AG04449 (cell line): ENCODE results near the gene PLA2R1.

ENCODE experiments used
- CTCF ChIA-PET: fragments of 350-600 bp; formaldehyde crosslinking; extraction: SDS; loops from one replicate; lab custom pipeline; 2021; ENCODE audit warnings: antibody characterized with exemption; lab: Yijun Ruan, JAX
- POLR2A ChIA-PET: fragments of 400-600, 350-600 bp; formaldehyde crosslinking; extraction: SDS; loops from one replicate; lab custom pipeline; 2020; ENCODE audit warnings: antibody characterized with exemption, inconsistent platforms; lab: Yijun Ruan, JAX
- DNase-seq: peaks from one replicate; pipeline ENCODE4 v3.0.0-alpha.2; 2010; ENCODE audit warnings: low read depth, low spot score
- H3K4me3 ChIP-seq: 2 replicates; pipeline ENCODE4 v1.5.1; 2011; ENCODE audit warnings: low read depth, mild to moderate bottlenecking, control low read depth, low read length
- TF ChIP-seq, protein P1 (sequence below): IDR thresholded peaks from one replicate; pipeline ENCODE4 v1.5.1; 2011; ENCODE audit warnings: mild to moderate bottlenecking, moderate library complexity, low read length, control low read depth, inconsistent platforms; ENCODE audit not compliant: insufficient read depth; ENCODE audit errors: missing control alignments

The PLA2R1 gene

DNA sequence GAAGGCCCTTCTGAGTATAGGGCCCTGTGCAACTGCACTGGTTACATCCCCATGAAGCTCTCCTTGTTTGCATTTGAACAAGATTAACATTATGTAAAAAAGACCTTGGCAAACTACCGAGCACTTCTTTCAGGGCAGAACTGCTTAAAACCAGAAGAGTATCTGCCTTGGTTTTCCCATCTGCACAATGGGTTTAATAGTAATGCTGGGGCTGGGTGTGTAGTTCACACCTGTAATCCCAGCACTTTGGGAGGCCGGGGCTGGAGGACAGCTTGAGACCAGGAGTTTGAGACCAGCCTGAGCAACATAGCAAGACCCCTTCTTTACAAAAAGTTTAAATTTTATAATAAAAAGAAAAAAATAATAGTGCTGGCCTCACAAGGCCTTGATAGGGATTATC is 8.5 kb downstream of the PLA2R1 start:
- POLR2A ChIA-PET = no interaction called here
- CTCF ChIA-PET = no interaction called here
- no peak overlapping the region for H3K4me3 ChIP-seq
- TF ChIP-seq, protein P1, sequence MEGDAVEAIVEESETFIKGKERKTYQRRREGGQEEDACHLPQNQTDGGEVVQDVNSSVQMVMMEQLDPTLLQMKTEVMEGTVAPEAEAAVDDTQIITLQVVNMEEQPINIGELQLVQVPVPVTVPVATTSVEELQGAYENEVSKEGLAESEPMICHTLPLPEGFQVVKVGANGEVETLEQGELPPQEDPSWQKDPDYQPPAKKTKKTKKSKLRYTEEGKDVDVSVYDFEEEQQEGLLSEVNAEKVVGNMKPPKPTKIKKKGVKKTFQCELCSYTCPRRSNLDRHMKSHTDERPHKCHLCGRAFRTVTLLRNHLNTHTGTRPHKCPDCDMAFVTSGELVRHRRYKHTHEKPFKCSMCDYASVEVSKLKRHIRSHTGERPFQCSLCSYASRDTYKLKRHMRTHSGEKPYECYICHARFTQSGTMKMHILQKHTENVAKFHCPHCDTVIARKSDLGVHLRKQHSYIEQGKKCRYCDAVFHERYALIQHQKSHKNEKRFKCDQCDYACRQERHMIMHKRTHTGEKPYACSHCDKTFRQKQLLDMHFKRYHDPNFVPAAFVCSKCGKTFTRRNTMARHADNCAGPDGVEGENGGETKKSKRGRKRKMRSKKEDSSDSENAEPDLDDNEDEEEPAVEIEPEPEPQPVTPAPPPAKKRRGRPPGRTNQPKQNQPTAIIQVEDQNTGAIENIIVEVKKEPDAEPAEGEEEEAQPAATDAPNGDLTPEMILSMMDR = no peak
- no peak for DNase-seq

- TF ChIP-seq, protein P1 = no peak
- no peak for DNase-seq
- ChIA-PET CTCF (no interaction called here), POLR2A (no interaction called here)
- H3K4me3 ChIP-seq = no peak overlapping the region
Observed at GRCh38 chr2:160052531-160052930, 9.9 kb downstream of the PLA2R1 start.

DNA sequence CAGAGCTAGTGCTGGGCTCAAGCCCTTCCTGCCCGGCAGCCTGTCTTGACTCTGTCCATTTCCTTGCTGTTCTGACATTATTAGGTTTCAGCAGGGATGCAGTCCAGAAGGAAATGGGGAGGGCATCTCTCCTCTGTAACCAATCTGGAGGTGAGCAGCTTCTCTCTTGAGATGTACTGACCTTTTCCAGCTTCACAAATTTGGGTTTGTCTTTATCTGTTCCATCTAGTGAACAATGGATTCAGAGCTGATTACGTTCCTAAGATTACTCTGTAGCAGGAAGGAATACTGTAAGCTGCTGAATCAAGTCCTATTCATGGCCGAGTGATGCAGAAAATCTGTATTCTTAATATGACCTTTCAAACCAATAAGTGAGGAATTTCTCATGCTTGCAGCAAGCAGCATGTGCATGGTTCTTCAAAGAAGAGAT is 11.0 kb downstream of the PLA2R1 start:
- POLR2A ChIA-PET = no interaction called here
- no peak overlapping the region for H3K4me3 ChIP-seq
- DNase-seq = no peak
- CTCF ChIA-PET = no interaction called here
- TF ChIP-seq, protein P1 = no peak

DNA sequence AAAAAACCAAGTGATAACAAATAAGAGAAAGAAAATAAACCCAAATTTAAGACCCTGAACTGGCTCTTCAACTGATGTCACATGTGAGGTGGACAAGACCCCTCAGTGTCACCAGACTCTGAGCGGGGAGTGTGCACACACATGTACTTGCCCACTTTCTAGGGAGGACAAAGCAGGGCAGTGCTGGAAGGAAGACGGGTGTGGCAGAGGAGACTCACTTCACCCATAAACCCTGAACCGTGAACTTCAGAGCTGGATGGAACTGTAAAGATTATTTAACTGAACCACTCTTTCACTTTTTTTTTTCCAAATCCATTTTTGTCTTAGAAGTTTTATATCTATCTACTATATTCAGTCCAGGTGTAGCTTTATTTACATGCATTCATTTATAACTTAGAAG is 12.3 kb downstream of the PLA2R1 start:
- CTCF ChIA-PET = no interaction called here
- no peak for DNase-seq
- H3K4me3 ChIP-seq = no peak overlapping the region
- TF ChIP-seq, protein P1 = no peak
- POLR2A ChIA-PET = no interaction called here

- H3K4me3 ChIP-seq = no peak overlapping the region
- POLR2A ChIA-PET = interaction anchor here (0.6 kb wide), 1 partner anchor 148 kb away, joined by 3 read pairs; no protein-coding TSS in a partner anchor
- no peak for DNase-seq
- CTCF ChIA-PET = interaction anchor here (2.4 kb wide), 1 partner anchor 10 kb away, joined by 6 read pairs; no protein-coding TSS in a partner anchor
- TF ChIP-seq, protein P1 = no peak
Observed at GRCh38 chr2:160045703-160046210, 16.7 kb downstream of the PLA2R1 start.

GRCh38 chr2:160044728-160045127 is 17.7 kb downstream of the PLA2R1 start:
- ChIA-PET POLR2A (no interaction called here), CTCF (interaction anchor here (2.4 kb wide), 1 partner anchor 11 kb away, joined by 6 read pairs; no protein-coding TSS in a partner anchor)
- no peak for DNase-seq
- H3K4me3 ChIP-seq = no peak overlapping the region
- TF ChIP-seq, protein P1 = no peak
